Smooth muscle cell (in vitro differentiated cells): ENCODE data around the gene AOPEP. TPM values are rescaled to one million over a fixed set of nuclear protein-coding genes. Genes with fewer than 3 reads are reported as not detected.
A peak's percentile ranks its signal among the peaks of the same experiment; 100 is the strongest.

ENCODE experiments used
- DNase-seq: peaks from one replicate; lab custom pipeline; 2025; ENCODE audit not compliant: unreplicated experiment; lab: John Stamatoyannopoulos, UW
- H2AFZ ChIP-seq: fragments of 200-600 bp; sonication (generic); 2 replicates; pipeline ENCODE4 v1.6.0; 2016; ENCODE audit warnings: antibody characterized with exemption, low read depth, mild to moderate bottlenecking
- H3F3A ChIP-seq: fragments of 200-600 bp; sonication (generic); 2 replicates; pipeline ENCODE4 v1.6.0; 2017; ENCODE audit warnings: antibody characterized with exemption, low read depth
- H3K27ac ChIP-seq: fragments of 200-600 bp; sonication (generic); 2 replicates; pipeline ENCODE4 v1.5.1; 2016; ENCODE audit warnings: low read depth, mild to moderate bottlenecking
- H3K27me3 ChIP-seq: fragments of 200-600 bp; sonication (generic); 2 replicates; pipeline ENCODE4 v1.6.1; 2016; ENCODE audit warnings: low read depth, mild to moderate bottlenecking
- H3K36me3 ChIP-seq: fragments of 200-600 bp; sonication (generic); 2 replicates; pipeline ENCODE4 v1.5.1; 2016; ENCODE audit warnings: low read depth
- H3K4me1 ChIP-seq: fragments of 200-600 bp; sonication (generic); 2 replicates; pipeline ENCODE4 v1.5.1; 2016; ENCODE audit warnings: low read depth
- H3K4me2 ChIP-seq: fragments of 200-600 bp; sonication (generic); 2 replicates; pipeline ENCODE4 v1.6.0; 2016; ENCODE audit warnings: mild to moderate bottlenecking
- H3K4me3 ChIP-seq: fragments of 200-600 bp; sonication (generic); 2 replicates; pipeline ENCODE4 v1.5.1; 2016; ENCODE audit warnings: mild to moderate bottlenecking
- H3K79me2 ChIP-seq: fragments of 200-600 bp; sonication (generic); 2 replicates; pipeline ENCODE4 v1.6.0; 2016; ENCODE audit warnings: low read depth, mild to moderate bottlenecking
- H3K9ac ChIP-seq: fragments of 200-600 bp; sonication (generic); 2 replicates; pipeline ENCODE4 v1.6.0; 2016; ENCODE audit warnings: low read depth
- H3K9me3 ChIP-seq: fragments of 200-600 bp; sonication (generic); replicated peaks from 2 replicates; pipeline ENCODE4 v1.5.1; 2016; ENCODE audit warnings: low read depth
- H4K20me1 ChIP-seq: fragments of 200-600 bp; sonication (generic); 2 replicates; pipeline ENCODE4 v1.6.0; 2016; ENCODE audit warnings: low read depth
- CTCF ChIP-seq: fragments of 200-600 bp; sonication (generic); IDR thresholded peaks from 2 replicates; pipeline ENCODE4 v1.5.1; 2017; ENCODE audit warnings: borderline replicate concordance, mild to moderate bottlenecking, antibody characterized with exemption; ENCODE audit not compliant: insufficient read depth, poor library complexity, severe bottlenecking
- WGBS: methylation state at CpG from one replicate; pipeline ENCODE4 v1.1.7; 2016; ENCODE audit warnings: low lambda C conversion rate; 5-methylcytosine and 5-hydroxymethylcytosine counted together
- polyA plus RNA-seq: library from polyadenylated mRNA; unstranded; fragments of >200 nt; fragmentation: Nextera tagmentation; extraction: Ambion mirVana; gene quantifications from 2 replicates; pipeline ENCODE4 v1.2.1, GENCODE V29; 2016
- total RNA-seq: library from RNA; depleted of rRNA; stranded (reverse); fragments of >200 nt; gene quantifications from 2 replicates; pipeline ENCODE4 v1.2.3, GENCODE V29; 2014

Gene AOPEP
- total and polyA plus RNA-seq, 2 experiments from 2014 or later: 52.7 to 94.9 TPM

DNA sequence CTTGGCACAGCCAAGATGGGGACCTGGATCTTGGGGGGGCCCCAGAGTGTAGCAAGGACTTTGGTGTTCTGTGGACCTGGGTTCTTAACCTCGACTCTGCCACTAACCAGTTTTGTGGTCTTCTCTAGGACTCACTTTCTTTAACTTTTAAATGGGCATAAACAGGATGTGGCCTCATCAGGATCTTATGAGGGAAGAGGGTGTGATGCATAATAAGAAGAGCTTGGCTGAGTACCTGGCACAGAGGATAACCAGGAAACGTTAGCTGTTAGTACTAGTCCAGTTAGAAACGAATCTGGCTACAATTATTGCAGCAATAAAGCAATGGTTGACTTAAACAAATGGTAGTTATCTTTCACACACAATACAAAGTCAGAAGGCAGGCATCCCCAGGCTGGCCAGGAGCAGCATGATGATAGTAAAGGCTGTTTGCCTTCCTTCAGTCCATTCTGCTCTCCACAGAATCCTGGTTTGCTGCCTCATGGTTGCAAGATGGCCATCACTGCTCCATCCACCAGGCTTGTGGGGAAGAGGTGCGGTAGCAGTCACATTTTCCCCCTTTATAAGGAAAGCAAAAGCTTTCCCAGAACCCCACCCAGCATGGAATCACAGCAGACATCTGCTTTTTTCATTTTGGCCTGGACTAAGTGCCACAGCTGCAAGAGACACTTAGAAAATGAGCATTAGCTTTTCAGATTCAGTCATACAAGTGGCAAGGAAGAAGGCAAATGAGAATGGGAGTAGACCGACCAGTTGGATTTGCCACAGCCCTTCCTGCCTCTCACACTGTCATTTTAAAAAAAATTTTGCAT, 225.0 kb downstream of the AOPEP start:
- peaks cover 4% of the 10 kb centered on the region for H3K36me3 ChIP-seq
- no peaks in the 10 kb centered on the region for H4K20me1 ChIP-seq
- no peak for TF ChIP-seq CTCF
- WGBS: 91% methylated on average over 5 of the region's 5 CpGs
- no peak overlapping the region for H3K27ac ChIP-seq
- H3K4me2 ChIP-seq: no peak overlapping the region
- H3K9me3 ChIP-seq: no peaks in the 10 kb centered on the region
- H3K9ac ChIP-seq: no peak overlapping the region
- no peaks in the 10 kb centered on the region for H3K79me2 ChIP-seq
- H3F3A ChIP-seq: peaks cover 25% of the 10 kb centered on the region
- peaks cover 33% of the 10 kb centered on the region for H3K4me1 ChIP-seq
- no peak for DNase-seq
- H3K4me3 ChIP-seq: no peak overlapping the region
- H2AFZ ChIP-seq: no peak overlapping the region
- H3K27me3 ChIP-seq: no peaks in the 10 kb centered on the region

DNA sequence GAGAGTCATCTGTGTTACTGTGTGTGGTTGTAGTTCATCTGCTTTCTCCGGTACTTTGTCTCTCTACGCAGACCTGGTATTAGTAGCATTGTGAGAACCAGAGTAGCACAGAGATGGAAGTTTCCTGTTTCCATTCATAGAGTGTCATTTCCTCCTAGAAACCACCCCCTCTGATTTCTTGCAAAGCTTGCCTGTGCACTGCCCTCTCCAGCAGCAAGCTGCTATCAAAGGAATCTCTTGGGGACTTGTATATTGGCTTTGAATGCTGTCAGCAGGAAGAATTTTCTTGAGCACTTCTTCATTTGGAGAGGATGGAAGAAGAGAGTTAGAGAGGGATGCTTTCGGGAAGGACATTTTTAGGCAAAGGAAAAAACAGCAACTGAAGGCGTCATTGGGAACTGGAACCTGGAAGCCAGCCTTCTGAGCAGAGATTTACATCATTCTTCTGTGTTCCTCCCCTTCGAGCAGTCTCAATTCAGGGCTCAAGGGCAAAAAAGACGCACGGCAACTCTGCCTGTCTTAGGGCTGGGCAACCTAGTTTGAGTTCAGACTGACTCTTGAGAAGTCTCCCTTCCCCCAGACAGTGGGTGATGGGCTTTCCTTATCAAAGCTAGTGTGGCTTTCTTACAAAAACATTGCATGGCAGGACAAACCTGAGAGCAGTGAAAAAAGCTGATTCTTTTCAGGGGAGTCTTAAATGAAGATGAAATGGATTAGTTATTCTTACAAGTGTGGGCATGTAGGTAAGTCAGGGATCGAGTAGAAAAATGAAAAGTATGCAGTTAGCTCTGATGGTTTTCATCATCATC, 226.3 kb downstream of the AOPEP start:
- no peaks in the 10 kb centered on the region for H3K27me3 ChIP-seq
- WGBS: 39% methylated on average over 8 of the region's 8 CpGs
- H3K4me2 ChIP-seq: peak overlapping the region; percentile 65
- H4K20me1 ChIP-seq: no peaks in the 10 kb centered on the region
- H3K4me3 ChIP-seq: no peak overlapping the region
- H3K27ac ChIP-seq: peak overlapping the region; percentile 76
- no peak for DNase-seq
- peaks cover 23% of the 10 kb centered on the region for H3F3A ChIP-seq
- no peaks in the 10 kb centered on the region for H3K79me2 ChIP-seq
- no peak for TF ChIP-seq CTCF
- H3K36me3 ChIP-seq: peaks cover 4% of the 10 kb centered on the region
- peak overlapping the region; percentile 3 for H3K9ac ChIP-seq
- no peaks in the 10 kb centered on the region for H3K9me3 ChIP-seq
- peaks cover 33% of the 10 kb centered on the region for H3K4me1 ChIP-seq
- H2AFZ ChIP-seq: no peak overlapping the region

- no peaks in the 10 kb centered on the region for H3K27me3 ChIP-seq
- H3K9ac ChIP-seq: no peak overlapping the region
- no peak for TF ChIP-seq CTCF
- no peak overlapping the region for H2AFZ ChIP-seq
- no peak overlapping the region for H3K4me3 ChIP-seq
- no peak for DNase-seq
- peaks cover 17% of the 10 kb centered on the region for H3F3A ChIP-seq
- H4K20me1 ChIP-seq: no peaks in the 10 kb centered on the region
- no peaks in the 10 kb centered on the region for H3K9me3 ChIP-seq
- H3K36me3 ChIP-seq: peaks cover 4% of the 10 kb centered on the region
- no peak overlapping the region for H3K4me2 ChIP-seq
- H3K4me1 ChIP-seq: peaks cover 12% of the 10 kb centered on the region
- H3K27ac ChIP-seq: no peak overlapping the region
- 96% methylated on average over 5 of the region's 5 CpGs for WGBS
- no peaks in the 10 kb centered on the region for H3K79me2 ChIP-seq
These were observed 230.2 kb downstream of the AOPEP start for GRCh38 chr9:94956731-94957130.
